ENCODE results near the gene SCD5. TPM values are rescaled to one million over a fixed set of nuclear protein-coding genes. Genes with fewer than 3 reads are reported as not detected.

Gene SCD5
- polyA plus RNA-seq, 1 donor from 2014 or later: 212 TPM

DNA sequence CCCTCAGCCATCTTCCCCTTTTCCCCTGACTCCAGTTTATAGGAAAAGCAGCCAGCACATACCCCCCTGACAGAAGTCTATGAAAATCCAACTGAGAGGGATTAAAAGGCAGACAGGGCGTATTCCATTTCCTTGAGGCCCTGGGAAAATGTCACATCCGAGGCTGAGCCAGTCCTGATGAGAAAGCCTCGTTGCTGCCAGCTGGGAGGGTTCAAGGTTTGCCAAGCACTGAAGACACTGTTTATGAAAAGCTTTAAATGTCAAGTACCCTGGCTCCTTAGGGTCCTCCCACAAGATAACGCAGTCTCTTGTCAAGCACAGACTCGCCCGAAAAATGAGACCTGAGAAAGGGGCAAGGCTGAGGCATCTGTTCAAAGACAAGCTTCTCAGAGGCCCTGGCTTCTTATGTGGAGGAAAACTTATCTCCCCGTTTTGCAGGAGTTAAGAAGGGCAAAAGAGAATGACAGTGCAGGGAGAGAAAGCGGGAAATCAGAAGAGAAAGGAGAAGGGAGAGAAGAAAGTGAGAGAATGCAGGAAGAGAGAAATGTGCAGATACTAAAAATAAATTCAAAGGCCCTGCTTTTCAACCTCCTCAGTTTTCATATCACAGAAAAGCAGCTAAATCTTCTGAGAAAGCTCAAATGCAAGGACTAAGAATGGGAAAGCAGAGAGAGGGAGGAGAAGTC lies 44.7 kb downstream of the SCD5 start:
- TF ChIP-seq, protein P1, sequence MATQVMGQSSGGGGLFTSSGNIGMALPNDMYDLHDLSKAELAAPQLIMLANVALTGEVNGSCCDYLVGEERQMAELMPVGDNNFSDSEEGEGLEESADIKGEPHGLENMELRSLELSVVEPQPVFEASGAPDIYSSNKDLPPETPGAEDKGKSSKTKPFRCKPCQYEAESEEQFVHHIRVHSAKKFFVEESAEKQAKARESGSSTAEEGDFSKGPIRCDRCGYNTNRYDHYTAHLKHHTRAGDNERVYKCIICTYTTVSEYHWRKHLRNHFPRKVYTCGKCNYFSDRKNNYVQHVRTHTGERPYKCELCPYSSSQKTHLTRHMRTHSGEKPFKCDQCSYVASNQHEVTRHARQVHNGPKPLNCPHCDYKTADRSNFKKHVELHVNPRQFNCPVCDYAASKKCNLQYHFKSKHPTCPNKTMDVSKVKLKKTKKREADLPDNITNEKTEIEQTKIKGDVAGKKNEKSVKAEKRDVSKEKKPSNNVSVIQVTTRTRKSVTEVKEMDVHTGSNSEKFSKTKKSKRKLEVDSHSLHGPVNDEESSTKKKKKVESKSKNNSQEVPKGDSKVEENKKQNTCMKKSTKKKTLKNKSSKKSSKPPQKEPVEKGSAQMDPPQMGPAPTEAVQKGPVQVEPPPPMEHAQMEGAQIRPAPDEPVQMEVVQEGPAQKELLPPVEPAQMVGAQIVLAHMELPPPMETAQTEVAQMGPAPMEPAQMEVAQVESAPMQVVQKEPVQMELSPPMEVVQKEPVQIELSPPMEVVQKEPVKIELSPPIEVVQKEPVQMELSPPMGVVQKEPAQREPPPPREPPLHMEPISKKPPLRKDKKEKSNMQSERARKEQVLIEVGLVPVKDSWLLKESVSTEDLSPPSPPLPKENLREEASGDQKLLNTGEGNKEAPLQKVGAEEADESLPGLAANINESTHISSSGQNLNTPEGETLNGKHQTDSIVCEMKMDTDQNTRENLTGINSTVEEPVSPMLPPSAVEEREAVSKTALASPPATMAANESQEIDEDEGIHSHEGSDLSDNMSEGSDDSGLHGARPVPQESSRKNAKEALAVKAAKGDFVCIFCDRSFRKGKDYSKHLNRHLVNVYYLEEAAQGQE (IDR thresholded peaks at IDR 0.05; ENCODE audit: borderline replicate concordance): no peak
- TF ChIP-seq MXI1 (conservative IDR thresholded peaks at IDR 0.05; ENCODE audit: poor library complexity, severe bottlenecking) (no peak), SMC3 (conservative IDR thresholded peaks at IDR 0.05; ENCODE audit: poor library complexity) (no peak), TAF1 (IDR thresholded peaks at IDR 0.05; ENCODE audit: low read depth) (no peak), EZH2 (IDR thresholded peaks at IDR 0.05; ENCODE audit: borderline replicate concordance, insufficient read depth, low read length, poor library complexity, severe bottlenecking) (no peak), RAD21 (conservative IDR thresholded peaks at IDR 0.05) (no peak), EP300 (conservative IDR thresholded peaks at IDR 0.05; ENCODE audit: poor library complexity, severe bottlenecking) (no peak), POLR2AphosphoS5 (IDR thresholded peaks at IDR 0.05) (no peak)
- TF ChIP-seq, protein P2, sequence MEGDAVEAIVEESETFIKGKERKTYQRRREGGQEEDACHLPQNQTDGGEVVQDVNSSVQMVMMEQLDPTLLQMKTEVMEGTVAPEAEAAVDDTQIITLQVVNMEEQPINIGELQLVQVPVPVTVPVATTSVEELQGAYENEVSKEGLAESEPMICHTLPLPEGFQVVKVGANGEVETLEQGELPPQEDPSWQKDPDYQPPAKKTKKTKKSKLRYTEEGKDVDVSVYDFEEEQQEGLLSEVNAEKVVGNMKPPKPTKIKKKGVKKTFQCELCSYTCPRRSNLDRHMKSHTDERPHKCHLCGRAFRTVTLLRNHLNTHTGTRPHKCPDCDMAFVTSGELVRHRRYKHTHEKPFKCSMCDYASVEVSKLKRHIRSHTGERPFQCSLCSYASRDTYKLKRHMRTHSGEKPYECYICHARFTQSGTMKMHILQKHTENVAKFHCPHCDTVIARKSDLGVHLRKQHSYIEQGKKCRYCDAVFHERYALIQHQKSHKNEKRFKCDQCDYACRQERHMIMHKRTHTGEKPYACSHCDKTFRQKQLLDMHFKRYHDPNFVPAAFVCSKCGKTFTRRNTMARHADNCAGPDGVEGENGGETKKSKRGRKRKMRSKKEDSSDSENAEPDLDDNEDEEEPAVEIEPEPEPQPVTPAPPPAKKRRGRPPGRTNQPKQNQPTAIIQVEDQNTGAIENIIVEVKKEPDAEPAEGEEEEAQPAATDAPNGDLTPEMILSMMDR (IDR thresholded peaks at IDR 0.05; ENCODE audit: poor library complexity, severe bottlenecking): no peak
- Histone ChIP-seq H4K20me1 (ENCODE audit: insufficient read depth) (no peaks in the 10 kb centered on the region), H3K9me2 (ENCODE audit: insufficient read depth, low read length) (no peaks in the 10 kb centered on the region), H3K9me3 (ENCODE audit: low read length) (no peaks in the 10 kb centered on the region), H3K9ac (ENCODE audit: low read length) (no peak overlapping the region), H3F3A (ENCODE audit: insufficient read depth, low read length, poor library complexity, severe bottlenecking) (no peaks in the 10 kb centered on the region), H3K4me3 (ENCODE audit: low read length) (no peak overlapping the region), H3K79me2 (replicated peaks; ENCODE audit: insufficient read depth, low read length) (peaks cover 7% of the 10 kb centered on the region), H3K4me2 (ENCODE audit: low read length) (no peak overlapping the region), H3K36me3 (ENCODE audit: insufficient read depth, low read length) (no peaks in the 10 kb centered on the region), H3K27me3 (ENCODE audit: insufficient read depth, low read depth, low read length) (no peaks in the 10 kb centered on the region), H3K27ac (ENCODE audit: low read length) (no peak overlapping the region), H2AFZ (ENCODE audit: low read depth, low read length) (no peak overlapping the region)

DNA sequence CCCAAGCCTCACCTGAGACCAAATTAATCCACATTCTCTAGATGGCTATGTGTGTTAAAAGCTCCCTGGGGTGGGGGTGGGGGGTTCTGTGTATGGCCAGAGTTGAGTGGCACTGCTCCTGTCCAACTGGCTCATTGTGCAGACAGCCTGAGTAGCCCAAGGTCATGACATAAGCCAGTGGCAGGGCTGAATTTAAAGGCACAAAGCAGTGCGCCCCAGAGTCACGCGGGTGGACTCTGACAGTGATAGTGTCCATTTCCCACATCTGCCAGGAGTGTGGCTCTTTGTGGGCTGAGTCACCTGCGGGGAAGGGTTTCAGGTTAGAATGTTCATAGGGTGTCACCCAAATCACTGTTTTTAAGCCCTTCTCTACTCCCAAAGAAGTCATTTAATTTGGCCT lies 45.4 kb downstream of the SCD5 start:
- Histone ChIP-seq H3K9me3 (ENCODE audit: low read length) (no peaks in the 10 kb centered on the region), H3K9me2 (ENCODE audit: insufficient read depth, low read length) (no peaks in the 10 kb centered on the region), H2AFZ (ENCODE audit: low read depth, low read length) (no peak overlapping the region), H3K27me3 (ENCODE audit: insufficient read depth, low read depth, low read length) (no peaks in the 10 kb centered on the region), H3K36me3 (ENCODE audit: insufficient read depth, low read length) (no peaks in the 10 kb centered on the region), H4K20me1 (ENCODE audit: insufficient read depth) (no peaks in the 10 kb centered on the region), H3K4me2 (ENCODE audit: low read length) (no peak overlapping the region), H3K4me3 (ENCODE audit: low read length) (no peak overlapping the region), H3K9ac (ENCODE audit: low read length) (no peak overlapping the region), H3K27ac (ENCODE audit: low read length) (no peak overlapping the region), H3F3A (ENCODE audit: insufficient read depth, low read length, poor library complexity, severe bottlenecking) (no peaks in the 10 kb centered on the region), H3K79me2 (replicated peaks; ENCODE audit: insufficient read depth, low read length) (peaks cover 7% of the 10 kb centered on the region)
- TF ChIP-seq EP300 (conservative IDR thresholded peaks at IDR 0.05; ENCODE audit: poor library complexity, severe bottlenecking) (no peak), MXI1 (conservative IDR thresholded peaks at IDR 0.05; ENCODE audit: poor library complexity, severe bottlenecking) (no peak)
- TF ChIP-seq, protein P2 (IDR thresholded peaks at IDR 0.05; ENCODE audit: poor library complexity, severe bottlenecking): no peak
- TF ChIP-seq, protein P1 (IDR thresholded peaks at IDR 0.05; ENCODE audit: borderline replicate concordance): no peak

Data from neural cell (in vitro differentiated cells).